Psoas muscle (tissue), 8 donors: ENCODE data around the gene UQCRC1. TPM values are rescaled to one million over a fixed set of nuclear protein-coding genes. Genes with fewer than 3 reads are reported as not detected.
A peak's percentile ranks its signal among the peaks of the same experiment; 100 is the strongest.

Experiments
- ATAC-seq, 4 donors: fragments of 200-7000 bp; cut with Tn5 transposase; one replicate each; pipeline ENCODE4 v1.9.1; 2020; ENCODE audit warnings: moderate library complexity in 3 of 4, mild to moderate bottlenecking in 2 of 4
- DNase-seq, 2 donors: peaks; one replicate each; pipeline ENCODE4 v3.0.0-alpha.2; 2020
- H3K27ac ChIP-seq: fragments of 200-600 bp; one replicate; pipeline ENCODE4 v1.8.0; 2022
- H3K27me3 ChIP-seq, 3 donors: fragments of 200-600 bp in 1 of 3; one replicate each; pipeline versions ENCODE4 v1.6.1 to v1.8.0; 2013 to 2022; ENCODE audit warnings: low read length in 2 of 3, mild to moderate bottlenecking in 2 of 3, moderate library complexity in 1 of 3; ENCODE audit not compliant: insufficient read depth in 3 of 3
- H3K36me3 ChIP-seq, 2 donors: fragments of 200-600 bp in 1 of 2; one replicate each; pipeline versions ENCODE4 v1.6.1 to v1.8.0; 2013 to 2022; ENCODE audit warnings: low read depth in 1 of 2, mild to moderate bottlenecking in 1 of 2, moderate library complexity in 1 of 2; ENCODE audit not compliant: insufficient read depth in 1 of 2
- H3K4me1 ChIP-seq: fragments of 200-600 bp; one replicate; pipeline ENCODE4 v1.8.0; 2022
- H3K4me3 ChIP-seq: fragments of 200-600 bp; one replicate; pipeline ENCODE4 v1.8.0; 2022; ENCODE audit warnings: mild to moderate bottlenecking
- H3K9me3 ChIP-seq: fragments of 200-600 bp; one replicate; pipeline ENCODE4 v1.8.0; 2022
- CTCF ChIP-seq: fragments of 200-600 bp; IDR thresholded peaks from one replicate; pipeline ENCODE4 v1.8.0; 2022; ENCODE audit warnings: antibody characterized with exemption
- WGBS, 3 donors: extraction: QIAGEN DNeasy Blood & Tissue Kit; methylation state at CpG; one replicate each; pipeline versions ENCODE4 v1.1.6 to v1.1.7; 2013; 5-methylcytosine and 5-hydroxymethylcytosine counted together
- intact Hi-C, 2 donors: fragments of 100-400 bp; cut with DNase I; formaldehyde crosslinking; loops; one replicate each; pipeline versions ENCODE4 v1.11.0 to v1.14.2; 2022
- long read RNA-seq, 2 donors: library from polyadenylated mRNA; unstranded; transcript quantifications; one replicate each; pipeline ENCODE4 v2.0.0, GENCODE V29; 2021
- polyA plus RNA-seq, 3 donors: library from polyadenylated mRNA; stranded (reverse); fragments of 200-250 nt; gene quantifications; one replicate each; pipeline ENCODE4 v1.2.3, GENCODE V29; 2013
- total RNA-seq, 4 donors: library from RNA; stranded (reverse); fragmentation: NEBNext Ultra II Directional in 2 of 4; extraction: Animal tissue kit (Norgen Biotek cat#: 25700) in 2 of 4; gene quantifications; one replicate each; pipeline versions ENCODE4 v1.2.1 to v1.2.4, GENCODE V29; 2021 to 2023
- donor health status: healthy with polysubstance abuse.
- donor health status: DM: no; HTN: no; CAD: no; lungs with moderate emphysema.
- donor health status: Bipolar disorder and iron deficiency.
- donor health status: healthy.
- donor health status: DM: yes; HTN: yes; CAD: no.
- donor health status: DM: no; HTN: no; CAD: no.
- donor health status: DM: no; HTN: no; CAD: no.
- donor health status: DM: yes; HTN: yes; CAD: no.

Gene UQCRC1
- total RNA-seq (100 to 1,000 TPM; 466 to 704 (median 587) TPM), polyA plus RNA-seq (100 to 1,000 TPM; 499 to 719 (median 685) TPM)
- long read RNA-seq, donor 1, transcript UQCRC1-201 (13 exons, 1,985 nt) = major isoform, 614 of 792 reads
- long read RNA-seq, donor 1, partial matches to known transcripts = 131 of 792 reads
- long read RNA-seq, donor 1, other reads (novel, unspliced or antisense) = 47 of 792 reads
- long read RNA-seq, donor 2, transcript UQCRC1-201 (13 exons, 1,985 nt) = major isoform, 928 of 1,241 reads
- long read RNA-seq, donor 2, partial matches to known transcripts = 274 of 1,241 reads
- long read RNA-seq, donor 2, other reads (novel, unspliced or antisense) = 39 of 1,241 reads

- peaks cover 29% of the 10 kb centered on the region for H3K4me1 ChIP-seq
- peaks cover 6 to 43% of the 10 kb centered on the region in 2 donors for H3K36me3 ChIP-seq
- H3K9me3 ChIP-seq = no peaks in the 10 kb centered on the region
- peak within 1 kb of the TSS; percentile 91 for H3K27ac ChIP-seq
- peak within 1 kb of the TSS; percentile 97 for H3K4me3 ChIP-seq
- WGBS, 3 donors = 1 to 2% (median 2%) methylated on average over 82 to 86 of the region's 86 CpGs
- intact Hi-C loops = loop anchor here in 1 of 2 donors (2.0 kb wide), 1 partner anchor 25 kb away; the partner anchor contains the start of gene SLC26A6
- peak; percentile 79 for TF ChIP-seq CTCF
- no peaks in the 10 kb centered on the region for H3K27me3 ChIP-seq
- DNase-seq (peak; percentile 93 to 97), ATAC-seq (peak; percentile 99 to 100 (median 100))
Observed at GRCh38 chr3:48609088-48610005, at the start of gene UQCRC1. TSS of gene UQCRC1 (minus strand) at chr3:48609646. CDS start at chr3:48609620, 26 bp downstream.

GRCh38 chr3:48656841-48657281 is 47.4 kb upstream of the UQCRC1 start:
- intact Hi-C loops = no loop called here
- Histone ChIP-seq H3K9me3 (no peaks in the 10 kb centered on the region), H3K36me3 (no peaks in the 10 kb centered on the region), H3K27me3 (peaks cover 0 to 22% (median 3%) of the 10 kb centered on the region in 3 donors), H3K27ac (peak overlapping the region; percentile 67), H3K4me1 (peaks cover 8% of the 10 kb centered on the region), H3K4me3 (peak overlapping the region; percentile 80)
- 53 to 57% (median 54%) methylated on average over 44 to 45 of the region's 45 CpGs for WGBS, 3 donors
- TF ChIP-seq CTCF = no peak
- DNase-seq = no peak
- ATAC-seq = no peak

DNA sequence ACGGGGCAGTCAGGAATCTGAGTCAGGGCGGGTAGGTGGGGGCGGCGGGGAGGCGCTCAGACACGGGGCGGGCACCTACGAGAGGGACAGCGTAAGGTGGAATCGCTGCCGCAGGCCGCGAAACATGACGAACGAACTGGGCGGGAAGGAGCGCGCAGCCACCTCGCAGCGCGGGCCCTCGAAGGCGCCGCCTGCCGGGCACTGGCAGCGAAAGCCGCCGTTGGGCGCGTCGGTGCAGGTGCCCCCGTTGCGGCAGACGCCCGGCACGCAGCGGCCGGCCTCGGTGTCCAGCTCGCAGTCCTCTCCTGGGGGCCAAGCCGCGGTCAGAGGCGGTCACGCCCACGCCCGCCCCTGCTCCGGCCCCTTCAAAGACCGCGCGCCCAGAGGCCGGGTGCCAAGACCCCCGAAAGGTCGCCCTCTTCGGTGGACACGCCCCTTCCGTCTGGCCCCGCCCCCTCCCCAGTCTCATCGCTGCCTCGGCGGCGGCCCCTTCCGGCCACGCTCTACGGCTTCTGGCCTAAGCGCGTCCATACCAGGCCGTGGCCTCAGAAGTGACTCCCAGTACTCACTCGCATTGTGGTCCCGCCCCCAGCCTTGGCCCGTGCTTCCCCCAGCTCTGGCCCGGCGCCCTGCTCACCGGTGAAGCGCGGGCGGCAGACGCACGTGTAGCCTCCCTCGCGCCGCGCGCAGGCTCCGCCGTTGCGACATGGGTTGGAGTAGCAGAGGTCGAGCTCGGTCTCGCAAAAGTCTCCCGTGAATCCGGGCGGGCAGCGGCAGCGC is 46.8 kb upstream of the UQCRC1 start:
- Histone ChIP-seq H3K27me3 (peaks cover 0 to 16% (median 2%) of the 10 kb centered on the region in 3 donors), H3K4me3 (peak overlapping the region; percentile 80), H3K27ac (peak overlapping the region; percentile 67), H3K4me1 (peaks cover 2% of the 10 kb centered on the region), H3K9me3 (no peaks in the 10 kb centered on the region), H3K36me3 (no peaks in the 10 kb centered on the region)
- 4% methylated on average over 56 to 94 of the region's 94 CpGs for WGBS, 3 donors
- peak; percentile 92 to 96 (median 94) for ATAC-seq
- intact Hi-C loops = no loop called here
- peak; percentile 62 for TF ChIP-seq CTCF
- DNase-seq = peak; percentile 83 to 90

DNA sequence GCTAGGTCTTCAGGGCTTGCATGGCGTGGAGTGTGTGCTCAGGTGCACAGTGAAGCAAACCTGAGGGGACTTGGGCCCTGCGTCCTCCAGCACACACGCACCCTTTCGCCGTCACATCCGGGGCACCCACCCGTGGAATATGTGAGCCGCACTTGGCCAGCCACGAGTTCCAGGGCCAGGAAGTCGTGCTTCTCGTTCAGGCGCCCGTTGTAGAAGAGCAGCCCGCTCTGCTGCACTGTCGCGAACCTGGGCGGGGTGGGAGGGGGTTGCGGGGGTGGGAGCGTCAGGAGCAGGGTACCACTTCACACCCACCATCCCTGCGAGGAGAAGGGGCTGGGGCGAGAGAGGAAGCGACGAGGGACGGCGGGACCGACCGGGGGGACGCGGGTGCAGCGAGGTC is 46.2 kb upstream of the UQCRC1 start:
- WGBS, 3 donors = 13 to 15% (median 14%) methylated on average over 27 to 30 of the region's 30 CpGs
- H3K27me3 ChIP-seq = peaks cover 0 to 10% (median 2%) of the 10 kb centered on the region in 3 donors
- peak overlapping the region; percentile 80 for H3K4me3 ChIP-seq
- H3K36me3 ChIP-seq = no peaks in the 10 kb centered on the region
- peak overlapping the region; percentile 67 for H3K27ac ChIP-seq
- H3K9me3 ChIP-seq = no peaks in the 10 kb centered on the region
- intact Hi-C loops = no loop called here
- H3K4me1 ChIP-seq = no peaks in the 10 kb centered on the region
- DNase-seq (no peak), ATAC-seq (no peak)
- TF ChIP-seq CTCF = no peak
